GM18498 (cell line): ENCODE data around the gene FOSL1.

Experiments
- ATAC-seq: cut with Tn5 transposase; IDR thresholded peaks from one replicate; pipeline ENCODE4 v1.9.1; 2021; ENCODE audit warnings: mild to moderate bottlenecking, moderate library complexity; ENCODE audit not compliant: unreplicated experiment

FOSL1 gene

DNA sequence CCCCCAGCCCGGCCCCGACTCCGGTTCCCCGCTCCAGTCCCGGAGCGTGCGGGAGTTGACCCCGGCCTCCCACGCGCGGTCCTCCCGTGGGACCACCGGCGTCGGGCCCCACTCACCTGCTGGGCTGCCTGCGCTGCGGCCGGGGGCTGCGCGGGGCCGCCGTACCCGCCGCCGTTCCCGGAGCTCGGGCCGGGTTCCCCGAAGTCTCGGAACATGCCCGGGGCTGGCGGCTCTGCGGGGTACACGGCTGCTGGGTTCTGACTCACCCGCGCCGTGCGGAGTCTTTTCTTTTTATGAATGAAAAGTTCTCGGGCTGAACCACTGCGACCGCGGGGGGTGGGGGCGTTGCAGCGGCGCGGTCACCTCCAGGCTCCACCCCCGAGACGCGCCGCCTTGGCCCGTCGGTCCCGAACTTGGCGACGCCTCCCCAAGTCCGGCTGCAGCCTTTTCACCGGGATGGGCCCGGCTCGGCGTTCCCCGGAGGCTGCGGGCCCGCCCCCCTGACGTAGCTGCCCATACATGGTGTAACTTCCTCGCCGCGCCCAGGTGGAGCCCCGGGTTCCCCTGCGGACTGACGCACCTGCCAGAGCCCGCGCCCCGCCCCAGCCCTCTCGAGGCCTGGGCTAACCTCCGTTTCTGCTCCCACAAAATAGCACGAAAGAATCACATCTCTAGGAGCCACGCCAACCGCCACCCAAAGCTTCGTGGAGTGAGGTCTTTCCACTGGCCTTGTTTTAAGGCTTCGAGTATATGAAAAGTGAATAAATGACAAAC lies at the start of gene FOSL1:
Gene FOSL1 (minus strand): TSS at position 264 of the 774 bp plus-strand sequence. CDS start 49 bp downstream, at position 215.
- ATAC-seq: peak; percentile 76

DNA sequence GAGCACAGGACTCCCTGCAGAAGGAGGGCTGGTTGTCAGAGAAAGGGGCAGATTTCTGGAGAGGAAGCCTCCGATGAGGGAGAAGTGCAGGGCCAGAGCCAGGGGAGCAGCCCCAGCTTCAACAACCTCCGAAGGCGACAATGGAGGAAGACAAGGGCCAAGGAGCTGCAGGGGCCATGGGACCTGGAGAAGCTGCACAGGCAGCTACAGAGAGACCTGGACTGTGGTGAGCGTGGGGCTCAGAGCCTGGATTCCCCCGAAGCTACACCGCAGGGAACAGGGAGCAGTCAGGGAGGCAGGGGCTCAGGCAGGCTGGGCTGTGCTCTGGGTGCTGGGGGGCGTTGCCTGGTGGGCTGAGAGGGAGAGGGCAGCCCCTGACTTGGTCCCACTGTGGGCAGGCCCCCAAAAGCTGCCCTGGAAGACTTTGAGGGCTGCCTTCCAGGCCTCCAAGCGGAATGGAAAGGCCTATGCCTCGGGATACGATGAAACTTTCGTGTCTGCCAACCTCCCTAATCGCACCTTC lies 47.5 kb upstream of the FOSL1 start:
- ATAC-seq: no peak

DNA sequence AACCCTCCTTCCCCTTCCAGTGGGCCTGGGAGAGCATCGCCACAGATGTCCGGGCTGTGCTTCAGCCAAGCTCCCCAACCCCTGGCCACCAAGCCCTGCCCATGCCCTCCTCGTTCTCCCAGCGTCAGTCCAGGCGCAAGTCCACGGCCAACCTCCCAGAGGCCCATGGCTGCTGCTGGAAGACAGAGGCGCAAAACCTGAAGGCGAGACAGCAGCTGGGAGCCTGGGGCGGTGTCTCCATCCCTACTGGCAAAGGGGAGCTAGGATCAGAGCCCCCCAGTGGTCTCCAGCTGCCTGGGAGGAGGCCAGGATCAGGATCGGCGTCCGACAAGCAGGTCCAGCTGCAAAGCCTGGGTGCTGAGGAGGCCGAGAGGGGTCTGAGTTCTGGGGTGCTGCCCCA lies 46.9 kb upstream of the FOSL1 start:
- ATAC-seq: no peak

DNA sequence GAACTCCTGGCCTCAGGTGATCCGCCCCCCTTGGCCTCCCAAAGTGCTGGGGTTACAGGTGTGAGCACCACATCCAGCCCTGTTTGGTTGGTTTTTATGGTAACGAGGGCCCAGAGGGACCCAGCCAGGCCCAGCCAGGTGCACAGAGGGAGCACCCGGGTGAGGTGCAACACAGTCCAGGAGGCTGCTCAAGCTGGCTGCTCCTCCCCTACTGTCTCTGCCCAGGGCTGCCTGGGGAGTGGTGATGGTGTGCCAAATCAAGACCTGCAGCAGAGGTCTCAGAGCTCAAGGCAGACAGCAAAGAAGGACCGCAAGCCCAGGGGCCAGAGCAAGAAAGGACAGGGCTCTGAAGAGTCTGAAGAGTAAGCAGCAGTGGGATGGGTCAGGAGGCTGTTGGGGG lies 46.5 kb upstream of the FOSL1 start:
- no peak for ATAC-seq

DNA sequence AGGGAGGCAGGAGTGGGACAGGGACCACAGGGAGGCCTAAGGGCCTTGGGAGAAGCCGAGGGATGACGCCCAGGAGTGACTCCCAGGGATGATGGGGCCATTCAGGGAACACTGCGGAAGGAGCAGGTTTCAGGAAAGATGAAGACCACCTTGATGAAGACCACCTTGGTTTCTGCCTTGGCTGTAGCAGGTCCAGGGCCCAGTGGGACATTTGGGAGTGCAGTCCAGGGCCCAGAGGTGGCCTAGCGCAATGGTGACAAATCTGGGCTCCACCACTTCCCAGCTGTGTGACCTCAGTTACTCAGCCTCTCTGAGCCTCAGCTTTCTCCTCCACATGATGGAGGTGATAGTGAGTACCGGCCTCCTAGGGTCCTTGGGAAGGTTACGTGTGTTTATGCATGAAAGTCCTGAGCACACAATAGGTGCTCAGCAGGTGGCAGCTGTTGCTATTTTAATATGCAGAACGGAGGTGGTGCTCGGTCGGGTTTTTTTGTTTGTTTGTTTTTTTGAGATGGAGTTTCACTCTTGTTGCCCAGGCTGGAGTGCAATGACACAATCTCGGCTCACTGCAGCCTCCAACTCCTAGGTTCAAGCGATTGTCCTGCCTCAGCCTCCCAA lies 45.9 kb upstream of the FOSL1 start:
- ATAC-seq: no peak

DNA sequence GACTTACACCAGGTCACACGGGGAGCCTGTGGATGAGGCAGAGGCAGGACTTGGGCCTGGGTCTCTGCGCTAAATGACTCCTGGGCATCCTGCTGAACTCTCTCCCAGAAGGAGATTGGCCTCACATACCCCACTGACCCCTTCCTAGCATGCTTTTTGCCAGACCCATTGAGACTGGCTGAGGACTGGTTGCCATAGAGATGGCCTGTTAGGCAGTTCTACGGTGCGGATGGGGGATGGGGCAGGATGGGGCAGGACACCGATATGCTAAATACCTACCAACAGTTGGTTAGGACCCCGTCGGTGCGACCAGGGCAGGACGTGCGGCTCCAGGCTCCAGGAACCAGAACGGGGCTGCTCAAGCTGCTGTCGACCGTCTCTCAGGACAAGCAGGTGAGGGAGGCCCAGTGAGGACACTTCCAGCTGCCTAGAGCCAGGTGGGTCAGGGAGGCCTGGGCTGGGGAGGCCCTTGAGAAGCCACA lies 45.3 kb upstream of the FOSL1 start, which contains the start of gene TSGA10IP:
Gene TSGA10IP (plus strand): TSS at position 51 of the 482 bp plus-strand sequence. CDS start 196 bp downstream, at position 247.
- ATAC-seq: no peak

DNA sequence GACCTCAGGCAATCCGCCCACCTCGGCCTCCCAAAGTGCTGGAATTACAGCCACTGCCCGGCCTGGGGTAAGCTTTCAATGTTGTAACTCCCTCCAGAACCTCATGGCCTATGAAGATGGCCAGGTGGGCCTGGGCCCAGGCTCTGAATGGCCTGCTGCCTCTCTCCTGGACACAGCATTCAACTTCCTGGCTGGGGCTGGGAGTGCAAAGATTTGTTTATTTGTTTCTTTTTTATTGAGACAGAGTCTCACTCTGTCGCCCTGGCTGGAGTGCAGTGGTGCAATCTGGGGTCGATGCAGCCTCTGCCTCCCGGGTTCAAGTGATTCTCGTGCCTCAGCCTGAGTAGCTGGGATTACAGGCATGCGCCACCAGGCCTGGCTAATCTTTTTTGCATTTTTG lies 44.6 kb upstream of the FOSL1 start:
- ATAC-seq: no peak

DNA sequence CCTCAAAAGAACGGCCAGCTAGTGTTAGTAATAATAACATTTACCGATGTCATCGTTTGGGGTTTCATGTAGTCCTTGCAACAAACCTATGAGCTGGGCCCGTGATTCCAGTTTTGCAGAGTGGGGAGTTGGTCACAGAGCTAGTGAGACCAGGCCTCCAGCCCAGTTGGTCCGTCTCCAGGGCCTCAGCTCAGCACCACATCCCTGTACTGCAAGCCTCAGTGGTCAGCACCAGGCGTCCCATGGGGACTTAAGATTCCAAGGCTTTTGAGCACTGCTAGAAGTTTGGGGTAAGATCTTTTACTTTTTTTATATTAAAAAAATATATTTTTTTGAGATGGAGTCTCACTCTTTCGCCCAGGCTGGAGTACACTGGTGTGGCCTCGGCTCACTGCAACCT lies 44.0 kb upstream of the FOSL1 start:
- no peak for ATAC-seq

DNA sequence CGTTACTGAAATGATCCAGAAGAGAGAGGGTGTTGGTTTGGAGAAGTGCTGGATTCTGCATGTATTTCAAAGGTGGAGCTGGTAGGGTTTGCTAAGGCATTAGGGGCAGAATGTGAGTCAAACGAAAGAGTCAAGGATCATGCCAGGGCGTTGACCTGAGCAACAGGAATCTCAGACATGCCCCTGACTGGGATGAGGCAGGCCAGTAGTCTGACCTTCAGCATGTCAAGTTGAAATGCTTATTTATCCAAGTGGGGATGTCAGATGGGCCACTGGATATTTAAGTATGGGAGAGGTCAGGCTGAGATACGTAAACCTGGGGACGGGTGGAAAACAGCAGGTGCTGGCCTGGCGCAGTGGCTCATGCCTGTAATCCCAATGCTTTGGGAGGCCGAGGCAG lies 42.3 kb upstream of the FOSL1 start:
- no peak for ATAC-seq

DNA sequence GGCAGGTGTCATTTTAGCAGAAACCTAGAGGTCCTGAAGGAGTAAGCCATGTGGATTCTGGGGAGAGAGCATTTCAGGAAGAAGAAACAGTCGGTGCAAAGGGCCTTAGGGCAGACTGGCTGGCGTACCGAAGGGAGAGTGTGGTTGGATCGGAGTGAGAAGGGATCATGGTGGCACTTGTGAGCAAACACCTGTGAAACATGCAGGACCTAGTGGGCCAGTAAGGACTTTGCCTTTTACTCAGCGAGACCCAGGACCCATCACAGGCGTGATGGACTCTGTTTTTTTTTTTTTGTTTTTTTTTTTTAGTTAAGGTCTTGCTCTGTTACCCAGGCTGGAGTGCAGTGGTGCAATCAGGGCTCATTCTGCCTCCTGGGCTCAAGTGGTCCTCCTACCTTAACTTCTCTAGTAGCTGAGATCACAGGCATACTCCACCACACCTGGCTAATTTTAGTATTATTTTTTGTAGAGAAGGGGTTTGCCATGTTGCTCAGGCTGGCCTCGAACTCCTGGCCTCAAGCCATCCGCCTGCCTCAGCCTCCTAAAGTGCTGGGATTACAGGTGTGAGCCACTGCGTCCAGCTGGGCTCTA lies 41.6 kb upstream of the FOSL1 start:
- no peak for ATAC-seq

DNA sequence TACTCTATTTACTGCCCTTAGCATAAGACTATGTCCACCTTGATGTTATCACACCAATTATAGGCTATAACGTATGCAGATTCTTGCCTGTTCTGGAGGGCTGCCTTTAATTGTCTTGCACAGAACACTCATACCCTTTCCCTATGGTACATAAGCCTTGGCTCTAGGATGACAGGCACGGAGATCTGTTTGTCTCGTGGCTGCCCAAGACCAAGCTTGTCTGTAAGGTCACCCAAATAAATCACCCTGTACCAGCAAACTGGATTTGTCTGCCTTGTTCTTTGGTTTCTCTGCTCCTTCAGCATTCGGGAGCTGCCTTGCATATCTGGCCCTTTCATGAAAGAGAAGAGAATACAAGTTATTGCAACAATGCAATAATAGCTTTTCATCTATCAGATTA lies 37.6 kb upstream of the FOSL1 start:
- no peak for ATAC-seq

DNA sequence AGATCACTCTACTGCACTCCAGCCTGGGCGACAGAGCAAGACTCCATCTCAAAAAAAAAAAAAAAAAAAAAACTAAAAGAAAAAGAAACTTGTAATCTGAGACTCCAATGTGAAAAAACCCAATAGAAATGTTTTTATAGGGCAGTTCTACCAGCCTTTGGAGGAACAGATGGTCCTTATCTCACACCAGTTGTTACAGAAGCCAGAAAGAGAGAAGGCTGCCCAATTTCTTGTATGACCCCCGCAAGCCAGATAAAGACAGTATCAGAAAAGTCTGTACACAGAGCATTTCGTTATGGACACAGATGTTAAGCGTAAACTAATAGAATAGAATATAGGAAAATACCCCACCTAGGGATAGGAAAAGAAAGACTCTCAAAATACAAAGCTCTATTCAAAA lies 33.8 kb upstream of the FOSL1 start:
- no peak for ATAC-seq

DNA sequence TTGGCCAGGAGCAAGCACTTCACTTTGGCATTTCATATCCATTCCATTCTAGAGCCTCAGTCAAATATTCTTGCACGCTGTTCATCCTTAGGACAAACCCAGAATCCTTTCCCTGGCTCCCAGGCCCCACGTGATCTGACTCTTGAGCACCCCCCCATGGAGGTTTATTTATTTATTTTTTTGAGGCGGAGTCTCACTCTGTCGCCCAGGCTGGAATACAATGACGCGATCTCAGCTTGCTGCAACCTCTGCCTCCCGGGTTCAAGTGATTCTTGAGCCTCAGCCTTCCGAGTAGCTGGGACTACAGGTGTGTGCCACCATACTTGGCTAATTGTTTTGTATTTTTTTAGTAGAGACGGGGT lies 32.4 kb upstream of the FOSL1 start:
- ATAC-seq: no peak

DNA sequence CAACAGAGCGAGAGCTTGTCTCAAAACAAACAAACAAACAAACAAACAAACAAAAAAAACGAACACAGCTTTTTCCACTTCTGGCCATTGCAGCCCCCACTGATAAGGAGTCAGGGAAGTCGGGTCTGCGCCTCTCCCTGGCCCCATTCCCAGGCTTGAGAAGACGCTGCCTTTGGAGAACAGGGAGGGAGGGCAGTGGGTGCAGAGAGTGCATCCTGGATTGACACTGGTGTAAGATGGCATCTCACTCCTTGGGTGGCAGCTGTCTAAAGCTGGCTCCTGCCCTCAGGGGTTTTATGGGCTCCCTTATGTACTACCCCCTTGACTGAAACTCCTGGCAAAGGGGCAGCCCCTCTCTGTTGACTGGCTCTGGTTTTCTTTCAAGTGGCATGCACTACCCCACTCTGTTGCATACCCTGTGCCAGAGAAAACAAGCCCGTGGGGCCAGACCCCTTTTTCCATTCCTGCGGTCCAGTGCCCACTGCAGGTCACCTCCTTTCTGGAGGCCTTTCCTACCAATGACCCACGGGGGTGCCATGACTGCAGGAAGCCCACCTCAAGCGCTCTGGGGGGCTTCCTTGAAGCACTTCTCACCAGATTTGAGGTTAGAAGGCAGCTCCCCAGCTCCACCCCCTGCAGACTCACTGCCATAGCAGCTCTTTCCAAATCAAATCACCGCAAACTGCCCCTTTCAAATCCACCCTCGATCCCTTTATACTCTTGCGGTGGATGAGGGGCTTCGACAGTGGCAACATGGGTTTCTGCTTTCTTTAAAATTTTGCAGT lies 31.8 kb upstream of the FOSL1 start:
- ATAC-seq: no peak

DNA sequence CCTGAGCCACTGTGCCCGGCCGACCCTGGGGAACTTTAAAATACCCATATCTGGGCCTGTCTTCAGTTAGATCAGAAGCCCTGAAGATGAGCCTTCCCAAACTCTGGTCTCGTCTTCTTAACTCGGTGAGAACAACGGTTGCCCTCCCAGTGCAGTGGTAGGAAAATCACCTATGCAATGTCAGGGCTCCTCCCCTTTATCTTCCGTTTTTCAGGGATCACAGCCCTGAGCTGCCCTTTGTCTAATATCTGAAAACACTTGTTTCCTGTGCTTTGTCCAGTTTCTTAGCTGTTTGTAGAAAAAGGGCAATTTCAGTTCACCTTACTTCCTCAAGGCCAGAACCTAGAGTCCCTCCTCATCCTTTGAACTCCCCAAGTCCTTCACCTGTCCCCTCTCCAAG lies 28.5 kb upstream of the FOSL1 start:
- ATAC-seq: no peak

DNA sequence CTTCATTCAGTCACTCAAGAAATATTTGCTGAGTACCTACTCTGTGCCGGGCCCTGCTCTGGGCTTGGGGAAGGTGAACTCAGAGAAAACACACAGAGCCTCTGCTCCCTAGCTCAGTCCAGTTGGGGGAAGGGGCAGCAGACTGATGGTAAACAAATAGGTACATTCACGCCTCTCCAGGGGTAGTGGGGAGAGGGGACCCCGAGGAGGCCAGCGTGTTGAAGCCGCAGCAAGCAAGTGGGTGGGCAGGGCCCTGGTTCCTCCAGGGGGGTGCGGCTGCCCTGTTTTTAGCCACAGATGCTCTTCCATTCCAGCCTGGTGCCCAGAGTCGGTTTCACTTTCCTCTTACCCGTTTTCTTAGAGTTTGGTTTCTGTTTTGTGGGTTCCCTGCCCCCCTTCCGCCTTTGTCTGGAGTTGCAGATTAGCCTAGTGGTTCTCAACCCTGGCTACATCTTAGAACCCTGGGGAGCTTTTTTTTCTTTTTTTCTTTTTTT lies 27.8 kb upstream of the FOSL1 start:
- peak; percentile 75 for ATAC-seq

DNA sequence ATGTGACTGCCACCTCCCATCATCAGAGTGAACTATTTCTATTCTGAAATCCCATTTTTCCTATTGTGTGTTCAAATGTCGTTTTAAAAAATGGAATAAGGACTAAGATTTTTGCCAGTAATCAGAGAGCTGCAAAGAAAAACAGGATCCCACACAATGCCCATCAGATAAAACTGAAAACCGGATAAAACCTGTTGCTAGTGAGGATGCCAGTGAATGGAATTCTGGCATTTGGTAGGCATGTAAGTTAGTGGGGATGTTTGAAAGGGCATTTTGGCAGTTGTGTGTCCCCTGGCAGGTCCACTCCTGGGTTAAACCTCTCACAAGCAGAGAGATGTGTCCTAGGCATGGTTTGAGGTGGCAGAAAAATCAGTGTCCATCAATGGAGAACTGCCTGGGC lies 25.2 kb upstream of the FOSL1 start:
- no peak for ATAC-seq

DNA sequence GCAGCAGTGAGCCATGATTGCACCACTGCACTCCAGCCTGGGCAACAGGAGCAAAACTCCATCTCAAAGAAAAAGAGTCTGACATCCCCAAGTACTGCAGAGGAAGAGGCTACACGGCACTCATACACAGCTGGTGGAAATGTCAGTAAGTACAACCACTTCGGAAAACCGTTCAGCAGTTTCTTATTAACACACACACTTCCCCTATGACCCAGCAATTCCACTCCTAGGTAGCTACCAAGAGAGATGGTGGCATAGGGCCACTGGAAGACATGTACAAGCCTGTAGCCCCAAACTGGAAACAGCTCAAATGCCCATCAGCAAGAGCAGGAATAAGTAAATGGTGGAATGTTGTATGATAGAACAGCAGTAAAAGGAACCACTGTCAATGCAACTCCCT lies 22.4 kb upstream of the FOSL1 start:
- ATAC-seq: no peak

DNA sequence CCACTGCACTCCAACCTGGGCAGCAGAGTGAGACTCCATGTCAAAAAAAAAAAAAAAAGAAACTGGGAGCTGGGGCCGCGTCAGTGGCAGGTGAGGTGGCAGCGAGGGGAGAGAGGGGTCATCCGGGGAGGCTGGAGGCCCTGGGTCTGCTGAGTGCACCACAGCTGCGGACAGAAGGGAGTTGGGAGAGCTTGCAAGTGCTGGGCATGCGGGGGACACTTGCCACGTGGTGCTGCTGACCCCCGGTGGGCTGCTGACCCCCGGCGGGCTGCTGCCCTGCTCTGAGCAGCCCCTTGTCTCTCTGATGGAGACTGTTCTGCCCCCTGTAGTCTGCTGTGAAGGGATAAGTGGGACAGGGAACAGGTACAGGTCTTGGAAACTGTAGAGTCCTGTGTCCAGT lies 21.7 kb upstream of the FOSL1 start:
- ATAC-seq: no peak

DNA sequence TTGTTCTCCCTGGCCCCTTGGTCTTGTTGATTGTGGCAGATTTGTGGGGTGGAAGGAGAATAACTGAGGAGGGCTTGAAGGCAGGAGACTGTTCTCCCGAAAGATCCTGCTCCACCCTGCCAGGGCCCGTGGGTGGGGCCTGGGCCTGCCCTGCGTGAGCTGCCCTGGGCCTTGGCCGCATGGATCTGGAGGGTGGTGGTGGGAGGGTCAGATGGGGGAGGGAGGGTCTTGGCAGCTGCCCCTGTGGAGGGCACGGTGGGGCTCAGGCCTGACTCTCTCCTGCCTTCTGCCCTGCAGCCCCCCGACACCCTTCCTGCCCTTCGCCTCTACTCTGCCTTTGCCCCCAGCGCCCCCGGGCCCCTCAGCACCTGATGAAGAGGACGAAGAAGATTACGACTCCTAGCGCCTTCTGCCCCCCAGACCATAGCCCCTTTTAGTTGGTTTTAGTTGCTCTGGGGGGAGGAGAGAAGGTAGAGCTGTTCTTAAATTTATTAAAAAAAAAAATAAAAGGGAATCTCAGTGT lies 20.9 kb upstream of the FOSL1 start:
- ATAC-seq: no peak

DNA sequence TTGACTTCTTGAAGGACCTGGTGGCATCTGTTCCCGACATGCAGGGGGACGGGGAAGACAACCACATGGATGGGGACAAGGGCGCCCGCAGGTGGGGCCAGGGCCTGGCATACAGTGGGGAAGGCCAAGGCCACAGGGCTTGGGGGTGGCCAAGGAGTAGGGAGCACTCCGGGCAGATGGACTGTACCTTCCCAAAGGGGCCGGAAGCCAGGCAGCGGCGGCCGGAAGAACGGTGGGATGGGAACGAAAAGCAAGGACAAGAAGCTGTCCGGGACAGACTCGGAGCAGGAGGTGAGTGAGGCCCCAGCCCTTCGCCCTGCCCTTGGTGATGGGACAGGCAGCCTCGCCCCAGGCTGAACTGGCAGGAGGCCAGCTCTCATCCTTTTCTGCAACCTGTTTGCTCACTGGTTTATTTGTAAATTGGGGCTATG lies 20.2 kb upstream of the FOSL1 start:
- ATAC-seq: no peak
